Peyer's patch (tissue), 4 donors: ENCODE measurements around the gene FBXW7.

Experiments used
- POLR2A ChIP-seq, 2 donors: fragments of 450-650 bp; IDR thresholded peaks; one replicate each; pipeline ENCODE4 v1.5.1; 2017; ENCODE audit warnings: antibody characterized with exemption in 2 of 2, mild to moderate bottlenecking in 2 of 2, moderate library complexity in 2 of 2
- TF ChIP-seq, protein P1 (sequence below), 6 experiments: fragments of 450-650 bp in 4 of 6; fragments of 200-600 bp in 2 of 6; sonication (generic) in 1 of 6; IDR thresholded peaks; one replicate each; pipeline ENCODE4 v1.5.1; 2017 to 2019; ENCODE audit warnings: antibody characterized with exemption in 6 of 6, mild to moderate bottlenecking in 3 of 6, moderate library complexity in 1 of 6

DNA sequence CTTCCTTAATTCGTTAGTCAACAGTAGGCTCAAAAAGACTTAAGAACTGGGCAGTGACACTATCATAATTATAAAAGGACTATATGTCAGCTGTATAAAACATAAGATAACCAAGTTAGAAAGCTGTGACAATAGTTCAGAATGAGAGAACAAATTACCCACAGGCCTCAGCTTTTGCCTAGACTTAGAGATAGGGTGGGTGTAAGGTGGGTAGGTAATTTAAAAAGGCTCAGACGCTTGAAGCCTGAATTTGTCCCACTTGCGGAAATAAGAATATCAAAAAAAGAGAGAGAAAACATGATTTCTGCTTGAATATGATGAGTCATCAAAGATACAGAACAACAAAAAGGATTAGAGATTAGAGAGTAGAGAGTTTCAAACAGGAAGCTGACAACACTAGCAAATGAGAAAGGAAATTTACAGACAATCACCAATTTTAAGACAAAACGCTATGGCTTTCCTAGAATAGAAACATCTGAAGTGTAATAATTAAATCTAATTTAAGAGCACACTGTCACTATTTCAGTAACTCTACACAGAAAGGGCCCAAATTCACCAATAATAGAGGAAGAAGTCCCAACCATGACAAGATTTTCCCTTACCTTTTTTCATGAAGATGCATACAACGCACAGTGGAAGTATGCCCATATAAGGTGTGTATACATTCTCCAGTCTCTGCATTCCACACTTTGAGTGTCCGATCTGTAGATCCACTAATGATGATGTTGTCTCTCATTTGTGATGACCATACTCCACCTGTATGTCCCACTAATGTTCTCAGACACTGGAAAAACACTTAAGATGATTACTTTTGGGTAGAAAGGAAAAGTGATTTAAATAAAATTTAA lies 208.1 kb downstream of the FBXW7 start:
- TF ChIP-seq, protein P1, sequence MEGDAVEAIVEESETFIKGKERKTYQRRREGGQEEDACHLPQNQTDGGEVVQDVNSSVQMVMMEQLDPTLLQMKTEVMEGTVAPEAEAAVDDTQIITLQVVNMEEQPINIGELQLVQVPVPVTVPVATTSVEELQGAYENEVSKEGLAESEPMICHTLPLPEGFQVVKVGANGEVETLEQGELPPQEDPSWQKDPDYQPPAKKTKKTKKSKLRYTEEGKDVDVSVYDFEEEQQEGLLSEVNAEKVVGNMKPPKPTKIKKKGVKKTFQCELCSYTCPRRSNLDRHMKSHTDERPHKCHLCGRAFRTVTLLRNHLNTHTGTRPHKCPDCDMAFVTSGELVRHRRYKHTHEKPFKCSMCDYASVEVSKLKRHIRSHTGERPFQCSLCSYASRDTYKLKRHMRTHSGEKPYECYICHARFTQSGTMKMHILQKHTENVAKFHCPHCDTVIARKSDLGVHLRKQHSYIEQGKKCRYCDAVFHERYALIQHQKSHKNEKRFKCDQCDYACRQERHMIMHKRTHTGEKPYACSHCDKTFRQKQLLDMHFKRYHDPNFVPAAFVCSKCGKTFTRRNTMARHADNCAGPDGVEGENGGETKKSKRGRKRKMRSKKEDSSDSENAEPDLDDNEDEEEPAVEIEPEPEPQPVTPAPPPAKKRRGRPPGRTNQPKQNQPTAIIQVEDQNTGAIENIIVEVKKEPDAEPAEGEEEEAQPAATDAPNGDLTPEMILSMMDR (IDR thresholded peaks at IDR 0.05): no peak
- no peak for TF ChIP-seq POLR2A (IDR thresholded peaks at IDR 0.05)
